Measurements from ENCODE around the gene SYTL3.

DNA sequence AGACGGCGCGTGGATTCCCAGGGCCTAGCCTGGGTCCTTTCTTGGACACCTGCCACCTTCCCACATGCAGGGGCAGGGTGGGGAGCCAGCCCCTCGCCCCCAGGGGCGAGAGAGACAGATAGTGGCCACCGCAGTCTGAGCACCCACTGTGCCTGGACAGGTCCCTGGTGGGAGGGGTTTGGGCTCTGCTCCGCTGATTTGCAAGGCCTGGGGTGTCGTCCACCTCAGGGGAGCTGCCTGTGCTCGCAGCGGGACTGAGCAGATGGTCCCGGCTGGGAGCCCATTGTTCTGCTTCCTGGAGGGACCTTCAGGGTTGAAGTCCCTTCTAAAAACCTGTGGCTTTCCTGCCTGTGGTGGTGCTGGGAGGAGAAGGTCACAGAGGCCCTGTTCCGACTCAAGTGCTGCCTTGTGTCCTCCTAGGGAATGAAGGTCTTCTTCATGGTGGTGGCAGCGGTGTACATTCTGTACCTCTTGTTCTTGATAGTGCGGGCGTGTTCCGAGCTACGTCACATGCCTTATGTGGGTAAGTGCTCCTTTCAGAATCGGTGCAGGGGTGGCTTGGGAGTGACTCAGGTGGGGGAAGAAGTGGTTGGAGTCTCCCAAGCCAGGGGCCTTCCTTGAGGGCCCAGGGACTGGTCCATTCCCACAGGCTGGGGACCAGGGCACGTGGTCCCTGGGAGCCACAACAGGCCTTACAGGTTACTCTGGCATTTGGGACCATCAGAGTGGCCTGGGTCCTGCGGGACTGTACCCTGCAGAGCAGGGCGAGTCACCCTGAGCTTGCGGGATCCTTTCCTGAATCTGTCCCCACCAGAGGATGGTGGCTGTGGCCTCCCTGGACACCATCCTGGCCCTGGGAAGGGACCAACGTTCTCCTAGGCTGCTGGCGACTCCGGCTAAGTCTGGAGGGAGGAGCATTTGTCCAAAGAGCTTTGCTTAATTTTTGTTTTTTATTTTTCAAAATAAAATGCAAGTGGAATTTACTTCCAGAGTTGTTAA lies 24.9 kb upstream of the SYTL3 start:
- no peak for TF ChIP-seq CTCF (IDR thresholded peaks at IDR 0.05 in 8 of 11, conservative IDR thresholded peaks at IDR 0.05 in 3 of 11)
- TF ChIP-seq POLR2A (IDR thresholded peaks at IDR 0.05), result no peak

All from spleen (tissue), 7 donors.